ENCODE data around the gene BANF2. TPM values are rescaled to one million over a fixed set of nuclear protein-coding genes. Genes with fewer than 3 reads are reported as not detected.

Gene BANF2
- total RNA-seq, 1 donor from 2014 or later = not detected

- Mint-ChIP-seq H3K27ac (no peak overlapping the region), H3K4me3 (no peak overlapping the region), H3K4me1 (no peaks in the 10 kb centered on the region), H3K36me3 (peaks cover 8% of the 10 kb centered on the region), H3K9me3 (peaks cover 15% of the 10 kb centered on the region), H3K27me3 (ENCODE audit: low read depth) (peaks cover 15% of the 10 kb centered on the region)
- no peak for DNase-seq (ENCODE audit: low spot score in 2 of 2, unreplicated experiment in 2 of 2)
- no peak for TF ChIP-seq CTCF (IDR thresholded peaks at IDR 0.05; ENCODE audit: unreplicated experiment)
Measured at GRCh38 chr20:17756529-17756928, 56.8 kb downstream of the BANF2 start.

- Mint-ChIP-seq H3K4me1 (no peaks in the 10 kb centered on the region), H3K4me3 (no peak overlapping the region), H3K9me3 (peaks cover 15% of the 10 kb centered on the region), H3K36me3 (peaks cover 8% of the 10 kb centered on the region), H3K27me3 (ENCODE audit: low read depth) (peaks cover 14% of the 10 kb centered on the region), H3K27ac (no peak overlapping the region)
- no peak for DNase-seq (ENCODE audit: low spot score in 2 of 2, unreplicated experiment in 2 of 2)
- TF ChIP-seq CTCF (IDR thresholded peaks at IDR 0.05; ENCODE audit: unreplicated experiment) = no peak
Measured at GRCh38 chr20:17757496-17757895, 57.7 kb downstream of the BANF2 start.

GRCh38 chr20:17758010-17758409 is 58.2 kb downstream of the BANF2 start:
- H3K4me1 Mint-ChIP-seq = peaks cover 4% of the 10 kb centered on the region
- TF ChIP-seq CTCF (IDR thresholded peaks at IDR 0.05; ENCODE audit: unreplicated experiment) = no peak
- H3K27ac Mint-ChIP-seq = no peak overlapping the region
- DNase-seq (ENCODE audit: low spot score in 2 of 2, unreplicated experiment in 2 of 2) = no peak
- peaks cover 8% of the 10 kb centered on the region for H3K36me3 Mint-ChIP-seq
- peaks cover 9% of the 10 kb centered on the region for H3K27me3 Mint-ChIP-seq (ENCODE audit: low read depth)
- H3K4me3 Mint-ChIP-seq = no peak overlapping the region
- peaks cover 15% of the 10 kb centered on the region for H3K9me3 Mint-ChIP-seq

GRCh38 chr20:17758512-17758911 is 58.7 kb downstream of the BANF2 start:
- peaks cover 8% of the 10 kb centered on the region for H3K36me3 Mint-ChIP-seq
- peaks cover 9% of the 10 kb centered on the region for H3K4me1 Mint-ChIP-seq
- peaks cover 15% of the 10 kb centered on the region for H3K9me3 Mint-ChIP-seq
- DNase-seq (ENCODE audit: low spot score in 2 of 2, unreplicated experiment in 2 of 2) = no peak
- no peak for TF ChIP-seq CTCF (IDR thresholded peaks at IDR 0.05; ENCODE audit: unreplicated experiment)
- H3K4me3 Mint-ChIP-seq = no peak overlapping the region
- peaks cover 4% of the 10 kb centered on the region for H3K27me3 Mint-ChIP-seq (ENCODE audit: low read depth)
- H3K27ac Mint-ChIP-seq = no peak overlapping the region

GRCh38 chr20:17759449-17759848 is 59.7 kb downstream of the BANF2 start:
- Mint-ChIP-seq H3K27me3 (ENCODE audit: low read depth) (no peaks in the 10 kb centered on the region), H3K36me3 (peaks cover 8% of the 10 kb centered on the region), H3K9me3 (peaks cover 11% of the 10 kb centered on the region), H3K4me1 (peaks cover 9% of the 10 kb centered on the region), H3K27ac (no peak overlapping the region), H3K4me3 (no peak overlapping the region)
- no peak for TF ChIP-seq CTCF (IDR thresholded peaks at IDR 0.05; ENCODE audit: unreplicated experiment)
- DNase-seq (ENCODE audit: low spot score in 2 of 2, unreplicated experiment in 2 of 2) = no peak

- Mint-ChIP-seq H3K36me3 (peaks cover 8% of the 10 kb centered on the region), H3K4me1 (peaks cover 9% of the 10 kb centered on the region), H3K27me3 (ENCODE audit: low read depth) (no peaks in the 10 kb centered on the region), H3K9me3 (peaks cover 11% of the 10 kb centered on the region), H3K27ac (no peak overlapping the region), H3K4me3 (no peak overlapping the region)
- TF ChIP-seq CTCF (IDR thresholded peaks at IDR 0.05; ENCODE audit: unreplicated experiment) = no peak
- no peak for DNase-seq (ENCODE audit: low spot score in 2 of 2, unreplicated experiment in 2 of 2)
Measured at GRCh38 chr20:17761604-17762003, 61.8 kb downstream of the BANF2 start.

Data from mesothelial cell of epicardium (in vitro differentiated cells).